ENCODE data around the gene SERP2.

SERP2 gene

GRCh38 chr13:44411841-44412240, 38.2 kb downstream of the SERP2 start:
- DNase-seq (ENCODE audit: low read depth in 2 of 2): no peak

DNA sequence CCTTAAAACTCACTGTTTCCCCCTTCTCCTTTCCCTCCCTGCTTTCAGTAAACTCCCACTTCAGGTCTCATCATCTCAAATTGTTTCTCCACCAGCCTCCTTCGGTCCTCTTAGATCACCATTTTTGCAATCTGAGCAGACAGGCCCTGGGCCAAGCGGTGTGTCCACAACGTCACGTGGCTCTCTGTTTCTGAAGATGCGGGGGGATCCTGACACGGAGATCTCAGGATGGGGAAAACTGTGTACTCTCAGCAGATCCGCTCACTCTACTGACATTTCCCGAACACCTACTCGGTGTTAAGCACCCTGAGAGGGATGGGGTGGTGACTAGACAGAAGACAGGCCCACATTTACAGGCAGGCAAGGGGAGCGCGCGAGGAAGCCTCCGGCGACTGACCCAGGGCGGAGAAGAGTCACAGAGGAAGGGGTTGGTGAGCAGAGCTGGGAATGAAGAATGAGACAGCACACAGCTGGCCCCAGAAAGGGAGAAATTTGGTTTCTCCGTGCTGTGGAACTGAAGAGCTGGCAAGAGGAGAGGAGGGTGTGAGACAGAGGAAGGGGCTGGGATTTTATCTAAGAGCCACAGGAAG, 38.8 kb downstream of the SERP2 start:
- no peak for DNase-seq (ENCODE audit: low read depth in 2 of 2)

DNA sequence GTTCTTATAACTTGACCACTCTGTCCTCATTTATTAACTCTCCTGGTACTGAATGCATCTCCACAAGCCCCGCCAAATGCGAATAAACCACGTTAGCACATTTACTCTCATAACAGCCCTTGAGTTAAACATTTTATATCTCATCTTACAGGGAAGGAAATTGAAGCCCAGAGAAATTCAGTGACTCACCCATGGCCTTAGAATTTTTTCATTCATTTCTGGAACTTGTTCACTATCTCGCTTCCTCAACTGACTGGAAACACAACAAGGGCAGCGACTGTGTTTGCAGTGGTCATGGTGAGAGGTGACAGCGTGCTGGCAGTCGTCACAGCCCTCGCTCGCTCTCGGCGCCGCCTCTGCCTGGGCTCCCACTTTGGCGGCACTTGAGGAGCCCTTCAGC, 39.5 kb downstream of the SERP2 start:
- DNase-seq (ENCODE audit: low read depth in 2 of 2): no peak

GRCh38 chr13:44414716-44415115, 41.1 kb downstream of the SERP2 start:
- no peak for DNase-seq (ENCODE audit: low read depth in 2 of 2)

GRCh38 chr13:44415815-44416214, 42.2 kb downstream of the SERP2 start:
- DNase-seq (ENCODE audit: low read depth in 2 of 2): no peak

DNA sequence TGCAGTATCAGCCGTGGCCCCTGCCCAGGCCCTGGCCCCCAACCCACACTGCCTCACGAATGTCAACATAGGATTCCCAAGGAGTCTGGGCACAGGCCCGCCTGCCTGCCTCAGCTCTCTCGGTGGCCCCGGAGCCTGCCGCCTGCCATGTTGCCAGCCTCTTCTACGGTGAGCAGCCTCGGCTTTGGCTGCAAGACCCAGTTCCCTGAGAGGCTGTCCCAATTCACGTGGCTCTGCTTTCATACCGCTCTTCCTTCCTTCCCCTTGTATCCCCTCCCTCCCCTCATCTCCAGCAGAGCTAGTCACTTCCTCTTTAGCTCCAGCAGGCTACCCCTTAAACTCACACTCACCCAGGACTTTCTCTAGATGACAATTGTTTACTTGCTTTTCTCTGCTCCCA, 42.7 kb downstream of the SERP2 start:
- DNase-seq (ENCODE audit: low read depth in 2 of 2): no peak

GRCh38 chr13:44416744-44417143, 43.1 kb downstream of the SERP2 start:
- DNase-seq (ENCODE audit: low read depth in 2 of 2): no peak

- DNase-seq (ENCODE audit: low read depth in 2 of 2): no peak
These were observed 43.8 kb downstream of the SERP2 start for GRCh38 chr13:44417446-44417845.

DNA sequence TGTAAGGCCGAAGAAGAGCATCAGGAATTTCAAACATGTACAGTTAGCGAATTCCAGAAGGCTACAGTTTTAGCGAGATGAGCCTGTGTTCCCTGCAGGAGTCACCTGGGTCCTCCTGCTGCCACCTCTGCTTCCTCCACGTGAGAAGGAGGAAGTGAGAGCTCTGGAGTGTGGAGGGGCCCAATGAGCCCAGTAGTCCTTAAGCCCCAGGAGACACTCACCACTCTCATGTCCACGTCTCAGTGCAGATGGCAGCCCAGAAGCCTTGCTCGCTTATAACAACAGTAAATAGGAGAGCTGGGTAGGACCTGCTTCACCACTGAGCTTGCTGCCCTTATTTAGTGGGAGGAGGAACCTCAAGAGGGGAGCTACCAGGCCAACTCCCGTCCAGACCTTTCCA, 44.3 kb downstream of the SERP2 start:
- DNase-seq (ENCODE audit: low read depth in 2 of 2): no peak

- no peak for DNase-seq (ENCODE audit: low read depth in 2 of 2)
These were observed 47.0 kb downstream of the SERP2 start for GRCh38 chr13:44420376-44421220.

DNA sequence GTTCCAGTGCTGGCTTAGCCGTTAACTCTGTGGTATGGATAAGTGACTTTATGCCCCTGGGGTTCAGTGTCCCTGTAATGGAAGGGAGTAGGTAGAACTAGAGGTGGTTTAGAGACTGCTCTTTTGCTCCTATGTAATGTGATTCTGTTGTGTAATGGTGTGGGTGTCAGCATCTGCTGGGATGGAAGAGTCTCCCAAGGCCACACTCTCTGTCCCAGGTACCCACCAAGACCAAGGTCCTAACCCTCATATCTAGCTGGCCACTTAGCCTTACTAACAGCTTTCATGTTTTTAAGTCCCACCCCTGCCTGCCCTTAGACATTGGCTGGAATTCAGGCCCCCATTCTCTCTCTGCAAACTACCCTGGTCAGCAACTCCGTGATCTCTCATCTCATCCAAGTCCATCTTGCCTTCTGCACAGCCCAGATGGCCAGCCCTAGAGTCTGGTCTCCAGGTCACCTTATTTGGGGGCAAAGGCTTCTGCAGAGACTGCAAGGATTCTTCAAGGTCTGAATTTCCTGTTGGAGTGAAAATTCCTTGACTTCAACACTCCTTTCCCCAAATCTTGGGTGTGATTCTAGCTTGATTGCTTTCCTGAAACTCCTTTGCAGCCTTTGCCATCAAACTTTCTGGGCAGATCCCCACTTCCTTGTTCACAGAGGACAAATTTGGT, 48.4 kb downstream of the SERP2 start:
- no peak for DNase-seq (ENCODE audit: low read depth in 2 of 2)

DNA sequence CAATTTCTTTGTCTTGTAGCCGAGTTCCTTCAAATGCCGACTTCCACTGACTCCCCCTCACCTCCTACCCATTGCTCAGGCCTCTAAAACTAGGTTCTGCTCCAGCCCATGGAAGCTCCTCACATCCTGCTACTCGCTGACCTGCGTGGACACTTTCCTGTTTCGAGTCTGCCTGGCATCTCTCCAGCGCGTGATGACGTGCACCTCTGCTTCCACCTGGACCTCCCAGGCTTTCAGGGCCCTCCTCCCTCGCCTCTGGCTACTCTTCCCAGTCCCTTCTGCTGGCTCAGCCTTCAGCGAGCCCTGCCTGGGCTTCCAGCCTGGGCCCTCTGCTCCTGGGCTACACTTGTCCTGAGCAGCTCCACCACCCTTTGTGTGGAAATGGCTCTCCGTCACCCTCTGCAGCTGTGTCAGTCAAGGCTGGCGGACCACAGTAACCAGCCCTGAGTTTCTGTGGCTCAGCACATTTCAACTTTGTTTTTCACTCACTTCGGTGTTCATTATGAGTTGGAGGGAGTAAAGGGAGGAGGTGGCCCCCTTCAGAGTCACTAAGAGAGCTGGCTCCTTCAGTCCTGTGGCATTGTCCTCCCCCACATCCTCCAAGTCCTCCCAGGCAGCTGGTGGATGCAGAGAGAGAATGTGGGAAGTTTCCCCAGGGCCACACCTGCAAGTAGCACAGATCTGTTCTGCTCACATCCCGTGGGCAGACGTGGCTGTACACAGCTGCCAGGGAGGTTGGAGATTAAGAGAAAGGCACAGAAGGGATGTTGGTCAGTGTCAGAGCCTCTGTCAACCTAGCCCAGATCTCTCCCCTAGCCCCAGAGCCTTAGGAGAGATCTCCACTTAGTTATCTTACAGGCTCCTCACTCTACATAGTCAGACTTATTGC, 49.4 kb downstream of the SERP2 start:
- no peak for DNase-seq (ENCODE audit: low read depth in 2 of 2)

DNA sequence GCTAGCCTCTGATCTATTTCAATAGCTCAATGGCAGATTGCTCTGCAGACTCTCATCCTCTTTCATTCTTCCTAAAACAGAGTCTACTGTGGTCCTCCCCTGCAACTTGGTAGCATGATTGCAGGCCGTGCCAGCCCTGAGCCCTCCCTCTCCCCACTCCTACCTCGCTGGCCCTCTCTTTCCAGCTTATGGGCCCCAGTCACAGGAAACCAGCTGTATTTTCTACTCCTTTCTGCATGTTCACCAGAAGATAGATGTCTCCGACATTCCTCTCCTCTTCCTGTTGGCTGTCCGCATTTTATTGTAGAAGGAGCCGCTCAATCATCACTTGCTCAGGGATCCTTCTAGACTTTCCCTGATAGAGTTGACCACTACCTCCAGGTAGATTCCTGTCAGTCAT, 50.2 kb downstream of the SERP2 start:
- DNase-seq (ENCODE audit: low read depth in 2 of 2): no peak

DNA sequence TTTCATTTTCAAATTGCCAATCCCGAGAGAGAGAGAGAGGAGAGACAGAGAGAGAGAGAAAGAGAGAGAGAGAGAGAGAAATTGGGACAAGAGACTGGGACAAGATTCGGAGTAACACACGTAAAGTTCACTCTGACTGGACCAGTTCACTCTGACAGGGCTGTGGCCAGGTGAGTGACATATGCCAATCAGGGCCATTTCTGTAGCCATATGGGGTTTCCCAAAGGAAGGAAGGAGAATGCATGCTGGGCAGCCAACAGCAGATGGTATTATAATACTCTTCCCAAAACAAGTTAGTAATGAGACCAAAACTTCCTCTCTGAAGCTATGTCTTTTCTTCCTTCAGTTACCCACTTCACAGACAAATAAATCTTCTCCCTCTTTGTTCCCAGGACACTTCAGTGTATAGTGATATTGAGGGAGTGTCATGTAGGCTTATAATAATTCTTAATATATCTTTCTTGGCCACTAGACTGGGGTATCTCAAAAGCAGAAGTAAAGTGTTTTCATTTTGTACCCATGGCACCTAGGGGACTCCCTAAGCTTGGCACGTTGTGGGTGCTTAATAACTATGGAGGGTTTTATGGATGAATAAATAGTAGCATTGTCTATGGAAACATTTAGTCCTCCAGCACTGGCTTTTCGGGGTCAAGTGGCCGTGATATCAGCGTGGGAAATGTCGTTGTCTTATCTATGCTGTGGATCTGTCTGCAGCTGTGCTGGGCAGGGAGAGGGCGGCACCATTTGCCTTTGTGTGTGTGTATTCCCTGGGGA, 51.6 kb downstream of the SERP2 start:
- DNase-seq (ENCODE audit: low read depth in 2 of 2): no peak

DNA sequence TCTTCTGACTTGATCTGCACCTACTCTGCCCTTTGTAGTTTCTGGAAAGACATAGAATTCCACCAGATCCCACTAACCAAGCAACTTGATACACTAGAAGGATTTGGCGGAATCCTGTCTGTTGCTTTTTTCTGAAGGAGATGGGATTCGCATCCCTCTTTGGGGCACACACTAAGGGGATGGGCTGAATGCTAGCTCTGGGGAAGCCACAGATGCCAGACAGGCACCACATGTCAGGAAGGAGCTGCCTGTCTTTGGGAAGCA, 52.1 kb downstream of the SERP2 start:
- no peak for DNase-seq (ENCODE audit: low read depth in 2 of 2)

DNA sequence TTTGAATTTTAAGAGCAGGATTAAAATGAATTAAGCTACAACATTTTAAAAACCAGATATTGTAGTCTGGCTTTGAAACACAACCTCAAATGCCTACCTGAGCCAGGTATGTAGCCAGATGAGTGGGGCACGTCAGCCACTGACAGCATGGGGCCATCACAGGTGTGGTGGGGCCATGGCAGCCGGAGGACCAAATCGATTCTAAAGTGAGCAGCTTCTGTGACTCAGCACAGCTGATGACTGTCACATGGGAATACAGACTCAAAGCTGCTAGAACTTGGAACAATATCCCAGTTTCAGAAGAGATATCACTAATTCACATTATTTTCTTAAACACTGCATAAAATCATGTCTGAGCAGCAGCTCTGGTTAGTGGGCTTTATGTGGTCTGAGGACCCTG, 52.8 kb downstream of the SERP2 start:
- DNase-seq (ENCODE audit: low read depth in 2 of 2): no peak

DNA sequence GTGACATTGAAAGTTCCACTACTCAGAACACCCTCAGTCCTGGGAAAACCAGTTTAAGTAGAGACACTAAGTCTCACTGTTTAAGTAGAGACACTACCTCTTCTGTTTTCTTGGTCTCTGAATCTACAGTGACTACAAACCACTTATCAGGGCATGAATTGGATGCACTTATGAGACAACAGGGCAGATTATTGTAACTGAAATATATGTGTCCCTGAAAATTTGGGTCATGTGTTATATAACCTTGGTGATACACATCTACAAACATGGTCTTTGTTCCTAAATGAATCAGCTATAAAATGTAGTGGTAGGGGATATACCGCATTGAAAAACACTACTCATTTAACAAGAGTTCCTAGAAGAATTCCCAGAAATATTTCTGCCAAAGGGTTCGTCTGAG, 55.7 kb downstream of the SERP2 start:
- no peak for DNase-seq (ENCODE audit: low read depth in 2 of 2)

- no peak for DNase-seq (ENCODE audit: low read depth in 2 of 2)
These were observed 57.5 kb downstream of the SERP2 start for GRCh38 chr13:44431150-44431549.

GRCh38 chr13:44432650-44433049, 59.0 kb downstream of the SERP2 start:
- DNase-seq (ENCODE audit: low read depth in 2 of 2): no peak

DNA sequence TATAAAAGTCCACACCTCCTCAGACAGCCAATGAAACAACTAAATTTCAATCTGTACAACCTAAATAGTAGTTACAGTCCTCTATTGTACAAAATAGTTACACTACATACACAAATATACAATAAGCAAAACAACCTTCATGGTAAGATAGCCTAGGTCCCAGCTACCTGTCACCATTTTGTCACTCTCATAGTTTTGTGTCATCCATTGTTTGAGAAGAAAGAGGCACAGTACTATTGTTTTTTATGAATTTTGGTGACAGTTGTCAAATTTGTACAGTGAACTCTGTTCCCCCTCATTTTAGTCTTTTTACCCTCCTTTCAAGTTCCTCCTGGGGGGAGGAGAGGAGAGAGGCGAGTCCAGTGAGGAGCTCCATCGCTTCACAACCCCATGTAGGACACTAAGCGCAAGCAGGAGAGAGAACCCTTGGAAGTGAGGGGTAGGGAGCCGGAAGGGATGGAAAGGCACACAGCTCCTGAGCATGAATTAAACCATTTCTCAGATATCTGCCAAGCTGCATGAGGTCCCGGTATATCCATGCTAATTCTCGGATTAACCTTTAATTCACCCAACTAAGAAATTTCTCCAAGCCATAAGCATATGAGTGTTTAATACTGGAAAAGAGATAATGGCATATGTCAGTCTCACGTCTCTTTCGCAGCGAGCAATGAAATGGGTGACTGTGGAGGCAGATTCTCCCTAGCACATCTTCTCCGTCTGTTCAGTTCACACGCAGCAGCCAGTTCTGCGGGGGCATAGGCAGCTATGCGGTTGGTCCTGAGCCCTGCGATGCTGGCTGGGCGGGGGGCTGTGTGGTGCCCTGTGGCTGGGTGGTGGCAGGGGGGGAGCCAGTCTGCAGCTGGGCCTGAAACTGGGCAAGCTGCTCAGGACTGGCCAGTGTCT, 60.5 kb downstream of the SERP2 start:
- DNase-seq (ENCODE audit: low read depth in 2 of 2): no peak

- no peak for DNase-seq (ENCODE audit: low read depth in 2 of 2)
These were observed 61.1 kb downstream of the SERP2 start for GRCh38 chr13:44434766-44435141.
